Bronchial epithelial cell (primary cell): ENCODE results near the gene TNK1. TPM values are rescaled to one million over a fixed set of nuclear protein-coding genes. Genes with fewer than 3 reads are reported as not detected.

Source experiments
- DNase-seq: peaks from one replicate; pipeline ENCODE4 v3.0.0-alpha.2; 2010; ENCODE audit warnings: low read depth
- FAIRE-seq: peaks from 2 replicates; lab custom pipeline; 2011; peaks lifted over from hg19 to GRCh38; lab: Jason Lieb, UNC
- H3K27me3 ChIP-seq: 2 replicates; pipeline ENCODE4 v1.5.1; 2011; ENCODE audit warnings: low read length; ENCODE audit not compliant: control insufficient read depth, insufficient read depth
- H3K36me3 ChIP-seq: 2 replicates; pipeline ENCODE4 v1.5.1; 2011; ENCODE audit warnings: low read length; ENCODE audit not compliant: control insufficient read depth, insufficient read depth
- H3K4me3 ChIP-seq: 2 replicates; pipeline ENCODE4 v1.5.1; 2011; ENCODE audit warnings: mild to moderate bottlenecking, low read depth, low read length, control low read depth
- total RNA-seq: library from RNA; depleted of rRNA; stranded (reverse); fragments of >200 nt; gene quantifications from 2 replicates; pipeline ENCODE4 v1.2.1, GENCODE V29; 2014
- TF ChIP-seq, protein P1 (sequence below): IDR thresholded peaks from 2 replicates; pipeline ENCODE4 v1.5.1; 2011; ENCODE audit warnings: mild to moderate bottlenecking, moderate library complexity, low read length, control low read depth, inconsistent platforms; ENCODE audit not compliant: insufficient read depth, severe bottlenecking

The TNK1 gene
- total RNA-seq, 1 donor from 2014 or later, result 11.8 TPM

DNA sequence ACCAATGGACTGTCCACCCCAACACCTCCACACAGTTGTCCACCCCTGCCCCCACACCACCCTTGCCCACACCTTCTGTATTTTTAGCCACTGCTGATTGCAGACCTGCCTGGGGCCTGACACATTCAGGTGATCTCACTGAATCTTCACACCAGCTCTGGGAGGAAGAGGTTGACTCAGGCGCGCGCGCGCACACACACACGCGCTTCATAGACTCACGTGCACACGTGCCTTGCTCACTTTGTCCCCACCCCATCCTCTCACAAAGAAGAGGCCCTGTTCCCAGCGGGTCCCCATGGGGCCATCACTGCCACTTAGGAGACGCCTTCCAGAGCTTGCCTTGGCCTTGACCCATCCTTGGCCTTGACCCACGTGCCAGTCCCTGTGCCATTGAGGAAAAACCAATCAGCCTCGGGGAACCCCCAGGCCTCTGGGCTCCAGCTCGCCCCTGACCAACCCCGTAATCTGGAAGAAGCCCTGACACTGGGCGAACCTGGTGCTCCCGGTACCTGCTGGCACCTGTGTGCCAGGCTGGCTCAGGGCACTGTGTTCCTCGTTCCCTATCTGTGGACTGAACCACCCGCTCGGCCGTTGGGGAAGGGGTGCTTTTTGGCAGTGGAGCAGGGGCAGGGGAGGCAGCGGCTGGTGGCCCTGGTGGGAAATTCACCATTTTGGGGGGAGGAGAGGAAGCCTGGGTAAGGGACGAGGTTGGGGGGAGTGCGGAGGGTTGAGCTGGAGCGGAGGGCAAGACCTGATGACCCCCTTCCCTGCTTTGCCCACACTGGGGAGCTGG lies 29.9 kb downstream of the TNK1 start:
- Histone ChIP-seq H3K36me3 (no peaks in the 10 kb centered on the region), H3K27me3 (no peaks in the 10 kb centered on the region), H3K4me3 (no peak overlapping the region)
- FAIRE-seq (no peak), DNase-seq (no peak)
- TF ChIP-seq, protein P1, sequence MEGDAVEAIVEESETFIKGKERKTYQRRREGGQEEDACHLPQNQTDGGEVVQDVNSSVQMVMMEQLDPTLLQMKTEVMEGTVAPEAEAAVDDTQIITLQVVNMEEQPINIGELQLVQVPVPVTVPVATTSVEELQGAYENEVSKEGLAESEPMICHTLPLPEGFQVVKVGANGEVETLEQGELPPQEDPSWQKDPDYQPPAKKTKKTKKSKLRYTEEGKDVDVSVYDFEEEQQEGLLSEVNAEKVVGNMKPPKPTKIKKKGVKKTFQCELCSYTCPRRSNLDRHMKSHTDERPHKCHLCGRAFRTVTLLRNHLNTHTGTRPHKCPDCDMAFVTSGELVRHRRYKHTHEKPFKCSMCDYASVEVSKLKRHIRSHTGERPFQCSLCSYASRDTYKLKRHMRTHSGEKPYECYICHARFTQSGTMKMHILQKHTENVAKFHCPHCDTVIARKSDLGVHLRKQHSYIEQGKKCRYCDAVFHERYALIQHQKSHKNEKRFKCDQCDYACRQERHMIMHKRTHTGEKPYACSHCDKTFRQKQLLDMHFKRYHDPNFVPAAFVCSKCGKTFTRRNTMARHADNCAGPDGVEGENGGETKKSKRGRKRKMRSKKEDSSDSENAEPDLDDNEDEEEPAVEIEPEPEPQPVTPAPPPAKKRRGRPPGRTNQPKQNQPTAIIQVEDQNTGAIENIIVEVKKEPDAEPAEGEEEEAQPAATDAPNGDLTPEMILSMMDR, result no peak

DNA sequence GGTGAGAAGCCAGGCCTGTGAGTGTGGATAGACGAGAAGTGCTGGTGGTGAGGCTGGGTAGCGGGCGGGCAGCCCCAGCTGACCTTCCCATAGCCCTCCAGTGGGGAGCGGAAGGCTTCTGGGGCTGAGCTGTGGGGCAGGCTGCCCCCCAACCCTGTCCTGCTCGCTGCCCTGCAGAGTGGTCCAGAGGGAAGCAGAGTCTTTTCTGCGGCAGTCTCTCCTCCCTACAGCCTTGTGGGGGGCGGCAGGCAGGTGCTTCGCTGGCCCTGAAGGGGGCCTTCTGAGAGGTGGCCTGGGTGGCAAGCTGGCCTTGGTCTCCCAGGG lies 30.5 kb downstream of the TNK1 start:
- no peaks in the 10 kb centered on the region for H3K27me3 ChIP-seq
- no peak overlapping the region for H3K4me3 ChIP-seq
- DNase-seq, result no peak
- TF ChIP-seq, protein P1, result no peak
- no peaks in the 10 kb centered on the region for H3K36me3 ChIP-seq
- FAIRE-seq, result no peak

- no peak for FAIRE-seq
- no peak overlapping the region for H3K4me3 ChIP-seq
- no peaks in the 10 kb centered on the region for H3K36me3 ChIP-seq
- peak; percentile 49 for DNase-seq
- TF ChIP-seq, protein P1, result no peak
- H3K27me3 ChIP-seq, result no peaks in the 10 kb centered on the region
Measured at GRCh38 chr17:7413346-7413985, 32.6 kb downstream of the TNK1 start.

DNA sequence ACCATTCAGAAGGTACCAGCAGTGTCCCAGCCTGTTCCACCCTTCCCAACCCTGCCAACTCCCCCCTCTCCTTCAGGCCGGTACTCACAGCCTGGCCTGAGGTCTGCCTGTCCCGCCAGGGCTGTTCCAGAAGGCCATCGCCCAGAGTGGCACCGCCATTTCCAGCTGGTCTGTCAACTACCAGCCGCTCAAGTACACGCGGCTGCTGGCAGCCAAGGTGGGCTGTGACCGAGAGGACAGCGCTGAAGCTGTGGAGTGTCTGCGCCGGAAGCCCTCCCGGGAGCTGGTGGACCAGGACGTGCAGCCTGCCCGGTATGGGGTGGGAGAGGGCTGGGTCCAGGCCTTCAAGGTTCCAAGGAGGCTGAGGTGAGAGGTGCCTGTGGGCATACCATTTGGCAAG lies 33.9 kb downstream of the TNK1 start:
- TF ChIP-seq, protein P1, result no peak
- FAIRE-seq (no peak), DNase-seq (no peak)
- Histone ChIP-seq H3K4me3 (no peak overlapping the region), H3K27me3 (peaks cover 2% of the 10 kb centered on the region), H3K36me3 (no peaks in the 10 kb centered on the region)

DNA sequence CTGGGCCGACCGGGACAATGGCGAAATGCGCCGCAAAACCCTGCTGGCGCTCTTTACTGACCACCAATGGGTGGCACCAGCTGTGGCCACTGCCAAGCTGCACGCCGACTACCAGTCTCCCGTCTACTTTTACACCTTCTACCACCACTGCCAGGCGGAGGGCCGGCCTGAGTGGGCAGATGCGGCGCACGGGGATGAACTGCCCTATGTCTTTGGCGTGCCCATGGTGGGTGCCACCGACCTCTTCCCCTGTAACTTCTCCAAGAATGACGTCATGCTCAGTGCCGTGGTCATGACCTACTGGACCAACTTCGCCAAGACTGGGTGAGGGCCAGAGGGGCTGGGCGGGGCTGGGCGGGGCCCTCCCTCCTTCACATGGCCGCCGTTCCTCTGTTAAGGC lies 34.9 kb downstream of the TNK1 start:
- Histone ChIP-seq H3K36me3 (no peaks in the 10 kb centered on the region), H3K27me3 (peaks cover 2% of the 10 kb centered on the region), H3K4me3 (no peak overlapping the region)
- TF ChIP-seq, protein P1, result no peak
- DNase-seq, result no peak
- FAIRE-seq, result no peak
